Testis (tissue), 2 donors: Measurements from ENCODE around the gene SHBG.

Source experiments
- CTCF ChIP-seq, 3 experiments: fragments of 450-650 bp in 2 of 3; fragments of 200-600 bp in 1 of 3; sonication (generic) in 1 of 3; IDR thresholded peaks; one replicate each; pipeline ENCODE4 v1.5.1; 2016 to 2019; ENCODE audit warnings: antibody characterized with exemption in 3 of 3, mild to moderate bottlenecking in 2 of 3, moderate library complexity in 1 of 3
- POLR2A ChIP-seq: fragments of 450-650 bp; IDR thresholded peaks from one replicate; pipeline ENCODE4 v1.6.1; 2017; ENCODE audit warnings: antibody characterized with exemption, mild to moderate bottlenecking, moderate library complexity

- TF ChIP-seq POLR2A (no peak), CTCF (IDR thresholded peaks at IDR 0.05) (no peak)
Observed at GRCh38 chr17:7588553-7589203, 41.3 kb upstream of the SHBG start.
